Endothelial cell of umbilical vein (primary cell): ENCODE measurements around the gene SNCG. TPM values are rescaled to one million over a fixed set of nuclear protein-coding genes. Genes with fewer than 3 reads are reported as not detected.
A peak's percentile ranks its signal among the peaks of the same experiment; 100 is the strongest.

Experiments
- BruUV-seq: library from RNA; stranded (reverse); fragments of 400-500 nt; replicated peaks from 2 replicates; lab custom pipeline; 2021; lab: Mats Ljungman, UMichigan
- CTCF ChIA-PET: fragments of 300-600, 350-600 bp; sonication (Branson Sonifier 250); formaldehyde crosslinking; loops from one replicate; lab custom pipeline; 2021; ENCODE audit warnings: antibody characterized with exemption, inconsistent platforms; lab: Charles Lee
- POLR2A ChIA-PET: fragments of 300-600, 350-600 bp; sonication (Branson Sonifier 250); formaldehyde crosslinking; loops from one replicate; lab custom pipeline; 2021; ENCODE audit warnings: antibody characterized with exemption, inconsistent platforms; lab: Charles Lee
- DNase-seq: peaks from one replicate; pipeline ENCODE4 v3.0.0-alpha.2; 2011; ENCODE audit warnings: low read depth, low spot score
- FAIRE-seq: peaks from 2 replicates; lab custom pipeline; 2011; peaks lifted over from hg19 to GRCh38; lab: Jason Lieb, UNC
- H2AFZ ChIP-seq: 2 replicates; pipeline ENCODE4 v1.6.0; 2012; ENCODE audit warnings: low read depth, low read length, control low read depth, inconsistent platforms
- H3K27ac ChIP-seq: 2 replicates; pipeline ENCODE4 v1.5.1; 2011; ENCODE audit warnings: low read depth, mild to moderate bottlenecking, control low read depth, low read length, moderate library complexity; ENCODE audit not compliant: insufficient read depth
- H3K27me3 ChIP-seq, 2 experiments: 2 replicates each; pipeline versions ENCODE4 v1.6.0 to v1.6.1; 2011; ENCODE audit warnings: low read length in 2 of 2, mixed read lengths in 1 of 2; ENCODE audit not compliant: control insufficient read depth in 2 of 2, insufficient read depth in 2 of 2
- H3K36me3 ChIP-seq, 2 experiments: 2 replicates in 1 of 2; 3 replicates in 1 of 2; pipeline ENCODE4 v1.5.1; 2011; ENCODE audit warnings: low read length in 2 of 2, mild to moderate bottlenecking in 1 of 2, moderate library complexity in 1 of 2; ENCODE audit not compliant: control insufficient read depth in 2 of 2, insufficient read depth in 2 of 2; ENCODE audit errors: extremely low read depth in 1 of 2
- H3K4me1 ChIP-seq: 3 replicates; pipeline ENCODE4 v1.5.1; 2011; ENCODE audit warnings: mild to moderate bottlenecking, low read length; ENCODE audit not compliant: control insufficient read depth, insufficient read depth; ENCODE audit errors: extremely low read depth
- H3K4me2 ChIP-seq: 2 replicates; pipeline ENCODE4 v1.6.1; 2011; ENCODE audit warnings: low read length, control low read depth, mixed read lengths; ENCODE audit not compliant: insufficient read depth
- H3K4me3 ChIP-seq, 3 experiments: fragments of 200-600 bp in 1 of 3; sonication (generic), shearing (Covaris generic) in 1 of 3; replicated peaks in 1 of 3; 2 replicates each; pipeline ENCODE4 v1.5.1; 2011 to 2016; ENCODE audit warnings: control low read depth in 3 of 3, low read length in 3 of 3, mild to moderate bottlenecking in 2 of 3, inconsistent platforms in 1 of 3, low read depth in 1 of 3, moderate library complexity in 1 of 3; ENCODE audit not compliant: insufficient read depth in 1 of 3
- H3K79me2 ChIP-seq: 2 replicates; pipeline ENCODE4 v1.6.0; 2012; ENCODE audit warnings: low read length, inconsistent platforms; ENCODE audit not compliant: control insufficient read depth, insufficient read depth
- H3K9ac ChIP-seq: replicated peaks from 2 replicates; pipeline ENCODE3; 2011; ENCODE audit warnings: low read length, control low read depth; ENCODE audit not compliant: insufficient read depth; ENCODE audit errors: extremely low read depth
- H3K9me1 ChIP-seq: replicated peaks from 3 replicates; pipeline ENCODE4 v1.6.0; 2011; ENCODE audit warnings: mild to moderate bottlenecking, low read length; ENCODE audit not compliant: control insufficient read depth, insufficient read depth; ENCODE audit errors: extremely low read depth
- H3K9me3 ChIP-seq: replicated peaks from 2 replicates; pipeline ENCODE4 v1.5.1; 2012; ENCODE audit warnings: low read length, inconsistent platforms; ENCODE audit not compliant: control insufficient read depth, insufficient read depth
- H4K20me1 ChIP-seq: replicated peaks from 2 replicates; pipeline ENCODE3; 2011; ENCODE audit warnings: mild to moderate bottlenecking, low read length; ENCODE audit not compliant: control insufficient read depth, insufficient read depth; ENCODE audit errors: extremely low read depth
- CTCF ChIP-seq, 2 donors: IDR thresholded peaks; 1 replicate in 1 of 2; 2 replicates in 1 of 2; pipeline ENCODE4 v1.5.1; 2011; ENCODE audit warnings: low read length in 2 of 2, mild to moderate bottlenecking in 2 of 2, moderate library complexity in 2 of 2, control low read depth in 1 of 2, inconsistent platforms in 1 of 2, low read depth in 1 of 2; ENCODE audit not compliant: insufficient read depth in 1 of 2; ENCODE audit errors: extremely low read depth in 1 of 2
- EZH2 ChIP-seq: IDR thresholded peaks from 2 replicates; pipeline ENCODE4 v1.6.1; 2012; ENCODE audit warnings: borderline replicate concordance, low read depth, mild to moderate bottlenecking, moderate library complexity, low read length, inconsistent platforms; ENCODE audit not compliant: severe bottlenecking
- FOS ChIP-seq: IDR thresholded peaks from 2 replicates; pipeline ENCODE4 v1.6.1; 2011; ENCODE audit warnings: mild to moderate bottlenecking, low read length, moderate library complexity, borderline replicate concordance; ENCODE audit not compliant: insufficient read depth
- GATA2 ChIP-seq: IDR thresholded peaks from 2 replicates; pipeline ENCODE4 v1.7.0; 2011; ENCODE audit warnings: low read depth, mild to moderate bottlenecking, moderate library complexity, mixed read lengths, low read length; ENCODE audit not compliant: insufficient read length, insufficient read depth
- JUN ChIP-seq: IDR thresholded peaks from 2 replicates; pipeline ENCODE4 v1.6.1; 2011; ENCODE audit warnings: borderline replicate concordance, low read depth; ENCODE audit not compliant: insufficient read length, insufficient read depth
- MAX ChIP-seq: IDR thresholded peaks from 2 replicates; pipeline ENCODE4 v1.6.1; 2011; ENCODE audit not compliant: insufficient read depth, insufficient read length
- MYC ChIP-seq: IDR thresholded peaks from one replicate; pipeline ENCODE4 v1.6.1; 2011; ENCODE audit warnings: mild to moderate bottlenecking, low read depth, low read length
- POLR2A ChIP-seq: IDR thresholded peaks from 2 replicates; pipeline ENCODE4 v1.6.1; 2012; ENCODE audit warnings: low read depth, mild to moderate bottlenecking, control low read depth, low read length
- POLR2AphosphoS5 ChIP-seq: IDR thresholded peaks from 2 replicates; pipeline ENCODE4 v1.6.1; 2012; ENCODE audit warnings: low read depth, mild to moderate bottlenecking, control low read depth, low read length, moderate library complexity; ENCODE audit not compliant: insufficient read depth
- dilution Hi-C: fragments of 300-500 bp; cut with MboI; formaldehyde crosslinking; loops from one replicate; pipeline ENCODE4 v1.15.0; 2019; ENCODE audit warnings: low sequenced_read_pairs; ENCODE audit not compliant: extremely low pct_ligation_motif_present
- intact Hi-C: fragments of 100-400 bp; cut with micrococcal nuclease; formaldehyde crosslinking; loops from one replicate; pipeline ENCODE4 v1.10.0; 2022
- polyA plus RNA-seq, 4 experiments: library from polyadenylated mRNA; depleted of rRNA in 3 of 4; stranded (reverse) in 3 of 4; unstranded in 1 of 4; fragments of >200 nt; gene quantifications; 2 replicates each; pipeline versions ENCODE4 v1.2.1 to v1.2.3, GENCODE V29; 2011 to 2012; ENCODE audit warnings: missing spikeins in 1 of 4
- total RNA-seq: library from RNA; stranded (reverse); gene quantifications from 2 replicates; pipeline ENCODE4 v1.2.3, GENCODE V29; 2021

The SNCG gene
- total and polyA plus RNA-seq, 2 donors (not counting 3 experiments of a cell fraction or from before 2014, with no cell fraction given): 31.4 to 60.8 TPM

GRCh38 chr10:86959737-86960002 is 1.3 kb downstream of the SNCG start:
- no peaks in the 10 kb centered on the region for H4K20me1 ChIP-seq
- H3K9ac ChIP-seq: peak overlapping the region; percentile 44
- no TSS peak for BruUV-seq
- TF ChIP-seq MYC: no peak
- no peak for TF ChIP-seq POLR2A
- no peak for TF ChIP-seq EZH2
- TF ChIP-seq GATA2: no peak
- no peak for TF ChIP-seq POLR2AphosphoS5
- TF ChIP-seq CTCF (IDR thresholded peaks at IDR 0.05; ENCODE audit: extremely low read depth in 1 of 2, insufficient read depth in 1 of 2, low read depth in 1 of 2, low read length in 2 of 2): no peak
- no peak for TF ChIP-seq JUN
- no peak for TF ChIP-seq FOS
- no peak for TF ChIP-seq MAX
- FAIRE-seq (no peak), DNase-seq (no peak)
- H3K27ac ChIP-seq: peak overlapping the region; percentile 78
- H3K4me3 ChIP-seq: no peak overlapping the region
- peaks cover 51% of the 10 kb centered on the region for H3K4me1 ChIP-seq
- CTCF ChIA-PET: interaction anchor here (0.9 to 8.7 kb wide), 5 partner anchors 8 to 133 kb away, joined by 3 to 325 read pairs (median 4); partner anchors contain the start of gene ADIRF
- H3K9me3 ChIP-seq: no peaks in the 10 kb centered on the region
- peaks cover 34% of the 10 kb centered on the region for H3K79me2 ChIP-seq
- peak overlapping the region; percentile 33 for H3K4me2 ChIP-seq
- H3K9me1 ChIP-seq: no peaks in the 10 kb centered on the region
- H3K27me3 ChIP-seq: no peaks in the 10 kb centered on the region
- H3K36me3 ChIP-seq: no peaks in the 10 kb centered on the region
- intact Hi-C loops (loop anchor here (1.0 to 10.0 kb wide), 5 partner anchors 20 to 1925 kb away; partner anchors contain the start of genes GLUD1, SHLD2 and STAMBPL1), dilution Hi-C loops (no loop called here)
- POLR2A ChIA-PET: interaction anchor here (0.6 to 3.1 kb wide), 2 partner anchors 14 to 945 kb away, joined by 3 to 13 read pairs; no protein-coding TSS in a partner anchor
- no peak overlapping the region for H2AFZ ChIP-seq
